Measurements from ENCODE around the gene MOB4. TPM values are rescaled to one million over a fixed set of nuclear protein-coding genes. Genes with fewer than 3 reads are reported as not detected.

The MOB4 gene
- total and polyA plus RNA-seq, 2 experiments from 2014 or later, result 26.4 to 96.4 TPM

GRCh38 chr2:197487385-197487784 is 28.5 kb upstream of the MOB4 start:
- TF ChIP-seq CTCF (IDR thresholded peaks at IDR 0.05; ENCODE audit: low read depth, low read length), result no peak
- Histone ChIP-seq H3K27ac (peak overlapping the region; percentile 48), H3K36me3 (peaks cover 63% of the 10 kb centered on the region), H3K27me3 (no peaks in the 10 kb centered on the region), H3K4me3 (no peak overlapping the region), H3K9me3 (ENCODE audit: low read depth) (no peaks in the 10 kb centered on the region), H3K4me1 (ENCODE audit: low read depth) (no peaks in the 10 kb centered on the region)
- no peak for DNase-seq (ENCODE audit: low read depth in 1 of 2, low spot score in 1 of 2)

- Histone ChIP-seq H3K9me3 (ENCODE audit: low read depth) (no peaks in the 10 kb centered on the region), H3K4me3 (no peak overlapping the region), H3K36me3 (peaks cover 59% of the 10 kb centered on the region), H3K4me1 (ENCODE audit: low read depth) (peaks cover 12% of the 10 kb centered on the region), H3K27me3 (no peaks in the 10 kb centered on the region), H3K27ac (no peak overlapping the region)
- no peak for DNase-seq (ENCODE audit: low read depth in 1 of 2, low spot score in 1 of 2)
- TF ChIP-seq CTCF (IDR thresholded peaks at IDR 0.05; ENCODE audit: low read depth, low read length), result no peak
Observed at GRCh38 chr2:197495433-197496134, 20.3 kb upstream of the MOB4 start.

GRCh38 chr2:197496695-197497094 is 19.2 kb upstream of the MOB4 start:
- peaks cover 12% of the 10 kb centered on the region for H3K4me1 ChIP-seq (ENCODE audit: low read depth)
- no peak overlapping the region for H3K4me3 ChIP-seq
- TF ChIP-seq CTCF (IDR thresholded peaks at IDR 0.05; ENCODE audit: low read depth, low read length), result no peak
- no peaks in the 10 kb centered on the region for H3K27me3 ChIP-seq
- H3K27ac ChIP-seq, result no peak overlapping the region
- DNase-seq (ENCODE audit: low read depth in 1 of 2, low spot score in 1 of 2), result no peak
- H3K9me3 ChIP-seq (ENCODE audit: low read depth), result no peaks in the 10 kb centered on the region
- peaks cover 49% of the 10 kb centered on the region for H3K36me3 ChIP-seq

- Histone ChIP-seq H3K27me3 (no peaks in the 10 kb centered on the region), H3K4me1 (ENCODE audit: low read depth) (peaks cover 18% of the 10 kb centered on the region), H3K36me3 (peaks cover 47% of the 10 kb centered on the region), H3K9me3 (ENCODE audit: low read depth) (no peaks in the 10 kb centered on the region), H3K27ac (no peak overlapping the region), H3K4me3 (no peak overlapping the region)
- no peak for DNase-seq (ENCODE audit: low read depth in 1 of 2, low spot score in 1 of 2)
- no peak for TF ChIP-seq CTCF (IDR thresholded peaks at IDR 0.05; ENCODE audit: low read depth, low read length)
Observed at GRCh38 chr2:197497326-197497725, 18.5 kb upstream of the MOB4 start.

DNA sequence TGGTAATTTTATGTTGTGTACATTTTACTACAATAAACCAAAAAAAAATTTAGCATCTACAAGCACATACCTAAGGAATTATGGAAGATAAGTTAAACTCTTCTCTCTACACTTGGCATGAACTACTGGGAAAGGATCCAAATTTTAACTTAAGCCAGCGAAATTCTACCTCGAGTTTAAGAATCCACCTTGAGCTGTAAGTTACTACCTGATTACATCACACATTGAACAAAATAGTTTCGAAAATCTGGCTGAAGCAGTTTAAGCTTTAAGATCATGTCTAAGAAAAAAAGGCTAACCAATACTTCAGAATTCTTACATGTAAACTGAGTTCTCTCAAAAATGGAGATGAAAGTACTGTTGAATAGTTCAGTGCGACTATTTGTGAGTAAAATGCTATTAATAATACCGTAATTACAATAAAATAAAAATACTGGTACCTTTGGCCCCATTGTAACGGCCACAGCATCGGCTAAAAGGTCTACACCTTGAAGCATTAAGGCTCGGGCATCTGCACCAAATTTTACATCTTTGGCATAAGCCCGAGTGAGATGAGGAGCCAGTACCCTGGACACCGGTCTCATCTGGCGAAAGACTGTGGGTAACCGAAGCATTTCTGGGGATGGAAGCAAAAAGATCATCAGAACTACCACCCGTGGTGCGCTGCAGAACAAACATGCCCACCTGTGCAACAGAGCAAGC is 17.5 kb upstream of the MOB4 start:
- Histone ChIP-seq H3K27me3 (no peaks in the 10 kb centered on the region), H3K36me3 (peaks cover 47% of the 10 kb centered on the region), H3K4me1 (ENCODE audit: low read depth) (peaks cover 18% of the 10 kb centered on the region), H3K9me3 (ENCODE audit: low read depth) (no peaks in the 10 kb centered on the region), H3K4me3 (peak overlapping the region; percentile 58), H3K27ac (peak overlapping the region; percentile 96)
- peak in 1 of 2 donors; percentile 16 for DNase-seq (ENCODE audit: low read depth in 1 of 2, low spot score in 1 of 2)
- no peak for TF ChIP-seq CTCF (IDR thresholded peaks at IDR 0.05; ENCODE audit: low read depth, low read length)
